CD14-positive monocyte (primary cell): ENCODE data around the gene HTR3A. TPM values are rescaled to one million over a fixed set of nuclear protein-coding genes. Genes with fewer than 3 reads are reported as not detected.

Experiments
- DNase-seq, 3 donors: peaks; one replicate each; pipeline ENCODE4 v3.0.0-alpha.2; 2011 to 2022
- H2AFZ ChIP-seq: 2 replicates; pipeline ENCODE4 v1.6.0; 2012; ENCODE audit warnings: mild to moderate bottlenecking, low read depth, low read length, inconsistent platforms; ENCODE audit not compliant: insufficient read depth, poor library complexity, severe bottlenecking
- H3K27ac ChIP-seq, 2 donors: 1 replicate in 1 of 2; 2 replicates in 1 of 2; pipeline ENCODE4 v1.5.1; 2012 to 2013; ENCODE audit warnings: low read length in 2 of 2, control low read depth in 1 of 2, inconsistent platforms in 1 of 2, low read depth in 1 of 2, mild to moderate bottlenecking in 1 of 2
- H3K27me3 ChIP-seq, 2 donors: one replicate each; pipeline versions ENCODE4 v1.6.0 to v1.6.1; 2011 to 2013; ENCODE audit warnings: low read length in 2 of 2; ENCODE audit not compliant: control insufficient read depth in 2 of 2, insufficient read depth in 2 of 2
- H3K36me3 ChIP-seq, 2 donors: replicated peaks in 1 of 2; 1 replicate in 1 of 2; 2 replicates in 1 of 2; pipeline versions ENCODE4 v1.5.1 to v1.6.1; 2012 to 2013; ENCODE audit warnings: low read length in 2 of 2, control low read depth in 1 of 2, inconsistent platforms in 1 of 2, mild to moderate bottlenecking in 1 of 2; ENCODE audit not compliant: insufficient read depth in 2 of 2, control insufficient read depth in 1 of 2
- H3K4me1 ChIP-seq, 2 donors: 1 replicate in 1 of 2; 2 replicates in 1 of 2; pipeline versions ENCODE4 v1.5.1 to v1.6.1; 2012 to 2013; ENCODE audit warnings: low read length in 2 of 2, control low read depth in 1 of 2, inconsistent platforms in 1 of 2, mild to moderate bottlenecking in 1 of 2, moderate library complexity in 1 of 2; ENCODE audit not compliant: insufficient read depth in 2 of 2, control insufficient read depth in 1 of 2
- H3K4me2 ChIP-seq: replicated peaks from 2 replicates; pipeline ENCODE3; 2012; ENCODE audit warnings: low read length, moderate library complexity, mild to moderate bottlenecking; ENCODE audit not compliant: poor library complexity, severe bottlenecking; ENCODE audit errors: extremely low read depth
- H3K4me3 ChIP-seq, 3 experiments: fragments of 200-600 bp in 1 of 3; sonication (generic) in 1 of 3; replicated peaks in 1 of 3; 1 replicate in 2 of 3; 2 replicates in 1 of 3; pipeline ENCODE4 v1.5.1; 2011 to 2013; ENCODE audit warnings: low read length in 3 of 3, mild to moderate bottlenecking in 3 of 3, control low read depth in 2 of 3, low read depth in 2 of 3, inconsistent platforms in 1 of 3, moderate library complexity in 1 of 3
- H3K79me2 ChIP-seq: 2 replicates; pipeline ENCODE4 v1.6.0; 2012; ENCODE audit warnings: mild to moderate bottlenecking, control low read depth, inconsistent platforms, low read length, moderate library complexity; ENCODE audit not compliant: insufficient read depth
- H3K9ac ChIP-seq: 2 replicates; pipeline ENCODE4 v1.6.0; 2017; ENCODE audit warnings: low read length, mild to moderate bottlenecking; ENCODE audit not compliant: insufficient read depth, poor library complexity, severe bottlenecking
- H3K9me3 ChIP-seq, 2 donors: replicated peaks in 1 of 2; 1 replicate in 1 of 2; 2 replicates in 1 of 2; pipeline versions ENCODE4 v1.5.1 to v1.6.1; 2012 to 2013; ENCODE audit warnings: low read length in 2 of 2, control low read depth in 1 of 2; ENCODE audit not compliant: control insufficient read depth in 1 of 2, insufficient read depth in 1 of 2
- H4K20me1 ChIP-seq: 2 replicates; pipeline ENCODE4 v1.6.0; 2012; ENCODE audit warnings: mild to moderate bottlenecking, low read length, control low read depth, moderate library complexity; ENCODE audit not compliant: insufficient read depth
- H3K27ac Mint-ChIP-seq, 7 donors: one replicate each; pipeline ENCODE4 v1.8.0; 2020; ENCODE audit warnings: mild to moderate bottlenecking in 7 of 7, mixed read lengths in 7 of 7, moderate library complexity in 6 of 7, inconsistent platforms in 2 of 7
- H3K27me3 Mint-ChIP-seq, 3 donors: one replicate each; pipeline ENCODE4 v1.8.0; 2021 to 2022; ENCODE audit warnings: low read depth in 3 of 3, mild to moderate bottlenecking in 3 of 3, mixed read lengths in 3 of 3, moderate library complexity in 3 of 3, inconsistent platforms in 1 of 3
- H3K36me3 Mint-ChIP-seq, 2 donors: one replicate each; pipeline ENCODE4 v1.8.0; 2020; ENCODE audit warnings: mixed read lengths in 2 of 2, inconsistent platforms in 1 of 2, mild to moderate bottlenecking in 1 of 2
- H3K4me1 Mint-ChIP-seq: one replicate; pipeline ENCODE4 v1.8.0; 2020; ENCODE audit warnings: mild to moderate bottlenecking, mixed read lengths
- H3K4me3 Mint-ChIP-seq, 2 donors: one replicate each; pipeline ENCODE4 v1.8.0; 2020; ENCODE audit warnings: mild to moderate bottlenecking in 2 of 2, mixed read lengths in 2 of 2, moderate library complexity in 1 of 2
- H3K9me3 Mint-ChIP-seq, 7 donors: one replicate each; pipeline ENCODE4 v1.8.0; 2020 to 2022; ENCODE audit warnings: mixed read lengths in 7 of 7, mild to moderate bottlenecking in 6 of 7, moderate library complexity in 6 of 7, inconsistent platforms in 2 of 7
- CTCF ChIP-seq: fragments of 200-600 bp; IDR thresholded peaks from one replicate; pipeline ENCODE4 v1.8.0; 2022; ENCODE audit warnings: antibody characterized with exemption, mild to moderate bottlenecking
- WGBS: methylation state at CpG from one replicate; pipeline ENCODE4 v1.1.5; 2013; ENCODE audit warnings: missing lambda C conversion rate; ENCODE audit not compliant: insufficient coverage; 5-methylcytosine and 5-hydroxymethylcytosine counted together
- intact Hi-C, 2 donors: fragments of 100-400 bp; cut with micrococcal nuclease; formaldehyde crosslinking; loops; one replicate each; pipeline versions ENCODE4 v1.15.0 to v1.15.1; 2023
- polyA plus RNA-seq, 3 donors: library from polyadenylated mRNA; depleted of rRNA in 1 of 3; unstranded in 2 of 3; stranded (reverse) in 1 of 3; fragments of 300-500 nt in 2 of 3; fragments of >200 nt in 1 of 3; fragmentation: Illumina TruSeq in 2 of 3; gene quantifications; 1 replicate in 2 of 3; 2 replicates in 1 of 3; pipeline ENCODE4 v1.2.3, GENCODE V29; 2012 to 2021

HTR3A gene
- polyA plus RNA-seq, 3 donors: not detected

- H3K9me3 Mint-ChIP-seq: no peaks in the 10 kb centered on the region
- TF ChIP-seq CTCF: no peak
- no peak for DNase-seq
- H4K20me1 ChIP-seq: no peaks in the 10 kb centered on the region
- WGBS: 19% methylated on average over 3 of the region's 5 CpGs
- H3K27me3 Mint-ChIP-seq: peaks cover 9 to 18% (median 12%) of the 10 kb centered on the region in 3 donors
- no peaks in the 10 kb centered on the region for H3K36me3 Mint-ChIP-seq
- no peak overlapping the region for H3K4me3 ChIP-seq
- H3K27ac ChIP-seq: no peak overlapping the region
- no peak overlapping the region for H3K4me2 ChIP-seq
- no peaks in the 10 kb centered on the region for H3K36me3 ChIP-seq
- peaks cover 2 to 4% of the 10 kb centered on the region in 2 donors for H3K27me3 ChIP-seq
- H3K9me3 ChIP-seq: no peaks in the 10 kb centered on the region
- peaks cover 25% of the 10 kb centered on the region in 2 donors for H3K4me1 ChIP-seq
- intact Hi-C loops: no loop called here
- peak overlapping the region in 1 of 2 donors; percentile 30 for H3K4me3 Mint-ChIP-seq
- H3K79me2 ChIP-seq: no peaks in the 10 kb centered on the region
- no peak overlapping the region for H3K9ac ChIP-seq
- H2AFZ ChIP-seq: no peak overlapping the region
- no peak overlapping the region for H3K27ac Mint-ChIP-seq
- peaks cover 29% of the 10 kb centered on the region for H3K4me1 Mint-ChIP-seq
Measured at GRCh38 chr11:114033066-114033465, 58.2 kb downstream of the HTR3A start.

- intact Hi-C loops: no loop called here
- Histone ChIP-seq H2AFZ (no peak overlapping the region), H3K9me3 (no peaks in the 10 kb centered on the region), H3K9ac (no peak overlapping the region), H3K27ac (no peak overlapping the region), H3K27me3 (peaks cover 0 to 4% of the 10 kb centered on the region in 2 donors), H3K4me1 (peaks cover 25% of the 10 kb centered on the region in 2 donors), H3K79me2 (no peaks in the 10 kb centered on the region), H3K36me3 (no peaks in the 10 kb centered on the region), H3K4me3 (no peak overlapping the region), H3K4me2 (no peak overlapping the region), H4K20me1 (no peaks in the 10 kb centered on the region)
- H3K9me3 Mint-ChIP-seq: no peaks in the 10 kb centered on the region
- 94% methylated on average over 2 of the region's 2 CpGs for WGBS
- H3K27ac Mint-ChIP-seq: no peak overlapping the region
- H3K4me3 Mint-ChIP-seq: no peak overlapping the region
- H3K4me1 Mint-ChIP-seq: peaks cover 29% of the 10 kb centered on the region
- no peak for DNase-seq
- H3K27me3 Mint-ChIP-seq: peaks cover 9 to 17% (median 9%) of the 10 kb centered on the region in 3 donors
- H3K36me3 Mint-ChIP-seq: no peaks in the 10 kb centered on the region
- no peak for TF ChIP-seq CTCF
Measured at GRCh38 chr11:114033572-114033971, 58.7 kb downstream of the HTR3A start.
